Measurements from ENCODE around the gene RGS6.

The RGS6 gene

GRCh38 chr14:72568296-72568992 is 636.2 kb downstream of the RGS6 start:
- TF ChIP-seq GATA3 (IDR thresholded peaks at IDR 0.05; ENCODE audit: low read depth, low read length), result no peak
- no peak for TF ChIP-seq GATA2 (IDR thresholded peaks at IDR 0.05; ENCODE audit: low read depth, low read length)

- TF ChIP-seq GATA3 (IDR thresholded peaks at IDR 0.05; ENCODE audit: low read depth, low read length) (no peak), GATA2 (IDR thresholded peaks at IDR 0.05; ENCODE audit: low read depth, low read length) (no peak)
Measured at GRCh38 chr14:72573725-72574417, 641.6 kb downstream of the RGS6 start.

GRCh38 chr14:72574715-72575114 is 642.5 kb downstream of the RGS6 start:
- TF ChIP-seq GATA3 (IDR thresholded peaks at IDR 0.05; ENCODE audit: low read depth, low read length), result no peak
- no peak for TF ChIP-seq GATA2 (IDR thresholded peaks at IDR 0.05; ENCODE audit: low read depth, low read length)

- TF ChIP-seq GATA3 (IDR thresholded peaks at IDR 0.05; ENCODE audit: low read depth, low read length) (no peak), GATA2 (IDR thresholded peaks at IDR 0.05; ENCODE audit: low read depth, low read length) (no peak)
Measured at GRCh38 chr14:72576258-72576657, 644.0 kb downstream of the RGS6 start.

- TF ChIP-seq GATA2 (IDR thresholded peaks at IDR 0.05; ENCODE audit: low read depth, low read length), result no peak
Measured at GRCh38 chr14:72577521-72577920, 645.3 kb downstream of the RGS6 start.

- TF ChIP-seq GATA2 (IDR thresholded peaks at IDR 0.05; ENCODE audit: low read depth, low read length) (no peak), GATA3 (IDR thresholded peaks at IDR 0.05; ENCODE audit: low read depth, low read length) (no peak)
Measured at GRCh38 chr14:72578514-72578913, 646.3 kb downstream of the RGS6 start.

- TF ChIP-seq GATA3 (IDR thresholded peaks at IDR 0.05; ENCODE audit: low read depth, low read length) (no peak), GATA2 (IDR thresholded peaks at IDR 0.05; ENCODE audit: low read depth, low read length) (no peak)
Measured at GRCh38 chr14:72582582-72582981, 650.4 kb downstream of the RGS6 start.

GRCh38 chr14:72583316-72584272 is 651.4 kb downstream of the RGS6 start:
- TF ChIP-seq GATA3 (IDR thresholded peaks at IDR 0.05; ENCODE audit: low read depth, low read length) (no peak), GATA2 (IDR thresholded peaks at IDR 0.05; ENCODE audit: low read depth, low read length) (no peak)

GRCh38 chr14:72588521-72588920 is 656.3 kb downstream of the RGS6 start:
- no peak for TF ChIP-seq GATA3 (IDR thresholded peaks at IDR 0.05; ENCODE audit: low read depth, low read length)
- no peak for TF ChIP-seq GATA2 (IDR thresholded peaks at IDR 0.05; ENCODE audit: low read depth, low read length)

GRCh38 chr14:72589652-72590051 is 657.4 kb downstream of the RGS6 start:
- TF ChIP-seq GATA2 (IDR thresholded peaks at IDR 0.05; ENCODE audit: low read depth, low read length) (no peak), GATA3 (IDR thresholded peaks at IDR 0.05; ENCODE audit: low read depth, low read length) (no peak)

- TF ChIP-seq GATA3 (IDR thresholded peaks at IDR 0.05; ENCODE audit: low read depth, low read length) (no peak), GATA2 (IDR thresholded peaks at IDR 0.05; ENCODE audit: low read depth, low read length) (no peak)
Measured at GRCh38 chr14:72590577-72590976, 658.3 kb downstream of the RGS6 start.

- no peak for TF ChIP-seq GATA3 (IDR thresholded peaks at IDR 0.05; ENCODE audit: low read depth, low read length)
Measured at GRCh38 chr14:72591391-72591790, 659.2 kb downstream of the RGS6 start.

- TF ChIP-seq GATA3 (IDR thresholded peaks at IDR 0.05; ENCODE audit: low read depth, low read length) (no peak), GATA2 (IDR thresholded peaks at IDR 0.05; ENCODE audit: low read depth, low read length) (no peak)
Measured at GRCh38 chr14:72594099-72594901, 662.1 kb downstream of the RGS6 start.
